IPS-18c (cell line): ENCODE results near the gene IL15.
"Not testable (repeated sequence)": the region's sequence is repeated elsewhere in the genome, so short reads cannot be mapped to it uniquely, and the experiment has no call there.

Experiments used
- H3K4me3 ChIP-seq: 2 replicates; pipeline ENCODE4 v1.7.0; 2013; ENCODE audit warnings: low read depth, mild to moderate bottlenecking, low read length, moderate library complexity; ENCODE audit not compliant: insufficient read depth
- H3K9me3 ChIP-seq: one replicate; pipeline ENCODE4 v1.6.1; 2013; ENCODE audit warnings: mild to moderate bottlenecking, low read length, moderate library complexity; ENCODE audit not compliant: control insufficient read depth, insufficient read depth

The IL15 gene

DNA sequence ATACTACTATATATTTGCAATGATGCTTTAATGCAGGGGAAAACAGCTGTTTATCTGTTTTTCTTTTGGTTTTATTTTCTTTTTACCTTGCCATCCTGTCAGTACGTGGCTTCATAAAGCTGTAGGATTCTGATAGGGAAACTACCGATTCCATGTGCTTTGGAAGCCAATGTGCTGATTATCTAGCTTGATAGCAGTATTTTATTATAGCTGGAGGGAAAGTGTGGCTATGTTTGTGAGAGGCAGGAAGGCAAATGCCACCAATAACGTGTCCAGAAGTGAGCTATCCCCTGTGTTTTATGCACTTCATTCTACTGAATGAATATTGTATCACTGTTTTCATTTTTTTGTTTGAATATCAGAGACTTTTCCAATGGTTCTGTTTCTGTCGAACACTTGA lies 43.7 kb downstream of the IL15 start:
- no peak overlapping the region for H3K4me3 ChIP-seq
- H3K9me3 ChIP-seq: no peaks in the 10 kb centered on the region

DNA sequence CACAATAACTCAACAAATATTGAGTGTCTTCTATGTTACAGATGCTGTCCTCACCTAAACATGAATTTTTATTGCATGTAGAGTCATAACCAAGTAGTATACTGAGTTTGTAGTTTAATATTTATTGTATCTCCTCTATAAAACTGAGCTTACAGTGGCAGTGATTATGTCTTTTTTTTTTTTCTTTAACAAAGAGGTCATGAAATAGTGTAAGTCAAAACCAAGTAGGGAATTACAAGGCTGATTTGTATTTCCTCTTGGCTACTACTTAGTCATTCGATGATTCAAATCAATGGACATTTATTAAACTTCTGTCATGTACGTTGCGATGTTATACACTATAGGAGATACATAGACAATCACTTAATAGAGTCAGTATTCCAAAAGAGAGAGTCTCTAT lies 48.4 kb downstream of the IL15 start:
- Histone ChIP-seq H3K9me3 (no peaks in the 10 kb centered on the region), H3K4me3 (no peak overlapping the region)

GRCh38 chr4:141686146-141686775 lies 49.9 kb downstream of the IL15 start:
- Histone ChIP-seq H3K4me3 (no peak overlapping the region), H3K9me3 (no peaks in the 10 kb centered on the region)

DNA sequence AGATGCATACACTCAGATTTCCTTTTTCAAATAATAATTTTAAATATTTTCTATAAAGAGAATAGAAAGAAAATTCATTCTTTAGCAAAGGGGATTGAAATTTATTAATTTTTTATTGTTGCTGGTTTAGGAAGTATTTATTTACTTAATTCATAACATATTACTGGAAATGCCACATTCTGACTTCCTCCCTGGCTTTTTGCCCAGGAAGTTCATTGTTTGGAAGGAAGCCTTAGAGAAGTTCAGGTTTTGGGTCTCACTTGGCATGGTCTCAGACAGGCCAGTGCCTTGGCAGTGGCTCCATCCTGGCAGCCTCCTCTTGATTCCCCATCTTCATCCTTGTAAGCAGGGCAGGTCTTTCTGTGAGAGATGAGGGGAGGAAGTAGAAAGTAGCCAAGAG lies 50.5 kb downstream of the IL15 start:
- Histone ChIP-seq H3K9me3 (no peaks in the 10 kb centered on the region), H3K4me3 (no peak overlapping the region)

- H3K9me3 ChIP-seq, H3K4me3 ChIP-seq: not testable (repeated sequence)
These were observed 53.4 kb downstream of the IL15 start for GRCh38 chr4:141689726-141690296.

DNA sequence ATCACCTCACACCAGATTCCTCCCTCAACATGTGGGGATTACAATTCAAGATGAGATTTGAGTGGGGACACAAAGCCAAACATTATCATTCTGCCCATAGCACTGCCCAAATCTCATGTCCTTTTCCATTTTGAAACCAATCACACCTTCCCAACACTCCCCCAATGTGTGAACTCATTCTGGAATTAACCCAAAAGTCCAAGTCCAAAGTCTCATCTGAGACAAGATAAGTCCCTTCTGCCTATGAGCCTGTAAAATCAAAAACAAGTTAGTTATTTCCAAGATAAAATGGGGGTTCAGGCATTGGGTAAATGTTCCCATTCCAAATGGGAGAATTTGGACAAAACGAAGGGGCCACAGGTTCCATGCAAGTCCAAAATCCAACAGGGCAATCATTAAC lies 54.9 kb downstream of the IL15 start:
- not testable (repeated sequence) for H3K9me3 ChIP-seq

DNA sequence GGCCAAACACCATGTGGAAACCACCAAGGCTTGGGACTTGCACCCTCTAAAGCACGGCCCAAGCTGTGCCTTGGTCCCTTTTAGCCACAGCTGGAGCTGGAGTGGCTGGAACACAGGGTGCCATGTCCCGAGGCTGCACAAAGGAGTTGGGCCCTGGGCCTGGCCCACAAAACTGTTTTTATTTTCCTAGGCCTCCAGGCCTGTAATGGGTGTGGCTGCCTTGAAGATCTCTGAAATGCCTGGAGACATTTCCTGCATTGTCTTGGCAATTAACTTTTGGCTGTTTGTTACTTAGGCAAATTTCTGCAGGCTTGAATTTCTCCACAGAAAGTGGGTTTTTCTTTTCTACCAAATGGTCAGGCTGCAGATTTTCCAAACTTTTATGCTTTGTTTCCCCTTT lies 55.7 kb downstream of the IL15 start:
- H3K4me3 ChIP-seq: no peak overlapping the region

More for the DNA sequence above, 54.9 kb downstream of the IL15 start:
- H3K4me3 ChIP-seq: not testable (repeated sequence)

DNA sequence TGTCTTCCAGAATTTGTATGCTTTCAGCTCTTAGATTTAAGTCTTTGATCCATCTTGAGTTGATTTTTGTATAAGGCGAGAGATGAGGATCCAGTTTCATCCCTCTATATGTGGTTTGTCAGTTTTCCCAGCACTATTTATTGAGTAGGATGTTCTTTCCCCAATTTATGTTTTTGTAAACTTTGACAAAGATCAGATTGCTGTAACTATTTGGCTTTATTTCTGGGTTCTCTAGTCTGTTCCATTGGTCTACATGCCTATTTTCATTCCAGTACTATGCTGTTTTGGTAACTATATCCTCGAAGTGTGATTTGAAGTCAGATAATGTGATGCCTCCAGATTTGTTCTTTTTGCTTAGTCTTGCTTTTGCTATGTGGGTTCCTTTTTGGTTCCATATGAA lies 60.7 kb downstream of the IL15 start:
- Histone ChIP-seq H3K4me3 (no peak overlapping the region), H3K9me3 (no peaks in the 10 kb centered on the region)

More for the DNA sequence above, 55.7 kb downstream of the IL15 start:
- no peaks in the 10 kb centered on the region for H3K9me3 ChIP-seq

- no peaks in the 10 kb centered on the region for H3K9me3 ChIP-seq
These were observed 66.2 kb downstream of the IL15 start for GRCh38 chr4:141702472-141703182.

DNA sequence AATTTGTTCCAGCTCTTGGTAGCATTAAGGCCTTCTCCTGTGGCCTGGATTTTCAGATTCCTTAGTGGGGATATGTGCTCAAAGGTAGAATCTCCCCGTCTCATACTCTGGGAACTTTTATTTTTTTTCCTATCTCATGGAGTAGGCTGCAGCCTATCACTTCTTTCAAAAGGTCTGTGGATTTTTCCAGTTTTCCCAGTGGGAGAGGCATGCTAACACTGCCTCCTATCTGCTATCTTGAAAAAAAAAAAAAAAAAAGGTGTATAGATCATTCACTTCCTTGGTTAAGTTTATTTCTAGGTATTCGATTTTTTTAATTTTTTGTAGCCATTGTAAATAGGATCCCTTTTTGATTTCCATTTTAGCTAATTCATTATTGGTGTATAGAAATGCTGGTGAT lies 67.1 kb downstream of the IL15 start:
- Histone ChIP-seq H3K9me3 (no peaks in the 10 kb centered on the region), H3K4me3 (no peak overlapping the region)

More at GRCh38 chr4:141702472-141703182, 66.2 kb downstream of the IL15 start:
- H3K4me3 ChIP-seq: no peak overlapping the region

- no peaks in the 10 kb centered on the region for H3K9me3 ChIP-seq
- H3K4me3 ChIP-seq: no peak overlapping the region
These were observed 68.8 kb downstream of the IL15 start for GRCh38 chr4:141705048-141705746.

DNA sequence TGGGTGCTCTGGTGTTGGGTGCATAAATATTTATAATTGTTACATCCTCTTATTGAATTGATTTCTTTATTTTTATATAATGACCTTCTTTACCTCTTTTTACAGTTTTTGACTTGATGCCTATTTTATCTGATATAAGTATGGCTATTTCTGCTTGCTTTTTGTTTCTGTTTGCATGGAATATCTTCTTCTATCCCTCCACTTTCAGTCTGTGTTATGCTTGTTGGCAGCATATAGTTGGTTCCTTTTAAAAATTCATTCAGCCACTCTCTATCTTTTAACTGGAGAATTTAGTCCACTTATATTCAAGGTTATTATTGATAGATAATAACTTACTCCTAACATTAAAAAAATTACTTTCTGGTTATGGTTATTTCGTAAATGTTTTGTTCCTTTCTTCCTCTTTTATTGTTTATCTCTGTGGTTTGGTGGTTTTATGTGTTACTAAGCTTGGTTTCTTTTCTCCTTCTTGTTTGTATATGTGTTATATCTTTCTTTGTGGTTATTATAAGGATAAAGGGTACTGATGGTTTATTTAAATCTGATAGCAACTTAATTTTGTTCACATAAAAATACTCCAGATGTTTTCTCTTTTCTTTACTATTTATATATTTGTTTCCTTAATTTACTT lies 69.5 kb downstream of the IL15 start:
- Histone ChIP-seq H3K4me3 (no peak overlapping the region), H3K9me3 (no peaks in the 10 kb centered on the region)

- Histone ChIP-seq H3K9me3 (no peaks in the 10 kb centered on the region), H3K4me3 (no peak overlapping the region)
These were observed 70.1 kb downstream of the IL15 start for GRCh38 chr4:141706445-141706844.

DNA sequence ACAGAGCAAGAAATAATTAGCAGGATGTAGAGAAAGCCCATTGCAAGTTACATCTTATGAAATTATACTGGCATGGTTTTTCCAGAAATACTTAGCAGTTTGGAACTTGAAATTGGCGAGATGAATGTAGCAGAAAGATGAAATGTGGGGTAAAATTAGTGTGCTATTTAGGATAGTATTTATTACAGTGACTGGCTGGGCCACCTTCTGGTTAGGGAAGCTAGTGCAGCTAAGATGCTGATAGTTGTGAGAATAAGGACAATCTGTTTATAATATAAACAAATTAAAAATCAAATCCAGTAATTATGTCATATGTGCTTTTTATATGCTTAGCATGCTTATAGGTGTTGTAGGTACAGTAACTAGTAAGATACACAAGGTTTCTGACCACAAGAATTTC lies 74.8 kb downstream of the IL15 start:
- H3K9me3 ChIP-seq: no peaks in the 10 kb centered on the region
- no peak overlapping the region for H3K4me3 ChIP-seq

DNA sequence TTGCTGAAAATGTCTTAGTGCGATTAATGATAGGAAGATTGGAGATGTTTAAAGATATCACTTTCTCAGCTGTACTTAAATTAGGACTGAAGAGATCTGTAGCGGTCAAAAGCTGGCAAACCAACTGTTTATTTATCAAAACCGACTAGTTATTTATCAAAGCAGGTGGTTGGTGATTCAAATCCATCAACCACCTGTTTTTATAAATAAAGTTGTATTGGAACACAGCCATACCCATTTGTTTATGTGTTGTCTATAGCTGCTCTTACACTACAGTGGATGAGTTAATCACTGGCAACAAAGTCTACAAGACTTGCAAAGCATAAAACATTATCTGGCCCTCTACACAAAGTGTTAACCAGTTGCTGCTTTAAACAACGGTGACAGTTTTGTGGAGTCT lies 76.8 kb downstream of the IL15 start:
- no peaks in the 10 kb centered on the region for H3K9me3 ChIP-seq
- H3K4me3 ChIP-seq: no peak overlapping the region

- no peak overlapping the region for H3K4me3 ChIP-seq
- no peaks in the 10 kb centered on the region for H3K9me3 ChIP-seq
These were observed 77.5 kb downstream of the IL15 start for GRCh38 chr4:141713771-141714445.

GRCh38 chr4:141719585-141719984 lies 83.2 kb downstream of the IL15 start:
- Histone ChIP-seq H3K4me3 (no peak overlapping the region), H3K9me3 (no peaks in the 10 kb centered on the region)
